Midbrain (tissue), 1 donor: ENCODE measurements around the gene CPA3.

Source experiments
- DNase-seq: peaks from one replicate; lab custom pipeline; 2025; lab: John Stamatoyannopoulos, UW

CPA3 gene

GRCh38 chr3:148922467-148922866 lies 57.4 kb downstream of the CPA3 start:
- no peak for DNase-seq

- no peak for DNase-seq
Measured at GRCh38 chr3:148923592-148923991, 58.5 kb downstream of the CPA3 start.

GRCh38 chr3:148924562-148924961 lies 59.5 kb downstream of the CPA3 start:
- no peak for DNase-seq

- DNase-seq = no peak
Measured at GRCh38 chr3:148925845-148926244, 60.7 kb downstream of the CPA3 start.

GRCh38 chr3:148930752-148931151 lies 65.7 kb downstream of the CPA3 start:
- DNase-seq = no peak

- no peak for DNase-seq
Measured at GRCh38 chr3:148931574-148931973, 66.5 kb downstream of the CPA3 start.

- DNase-seq = no peak
Measured at GRCh38 chr3:148932972-148933371, 67.9 kb downstream of the CPA3 start.

- no peak for DNase-seq
Measured at GRCh38 chr3:148937467-148938255, 72.6 kb downstream of the CPA3 start.

GRCh38 chr3:148938306-148938705 lies 73.2 kb downstream of the CPA3 start:
- DNase-seq = no peak

GRCh38 chr3:148938936-148939335 lies 73.8 kb downstream of the CPA3 start:
- peak; percentile 40 for DNase-seq

GRCh38 chr3:148940983-148941382 lies 75.9 kb downstream of the CPA3 start:
- no peak for DNase-seq

- DNase-seq = peak; percentile 78
Measured at GRCh38 chr3:148943506-148944205, 78.6 kb downstream of the CPA3 start.

GRCh38 chr3:148945116-148945515 lies 80.0 kb downstream of the CPA3 start:
- no peak for DNase-seq
